ENCODE data around the gene RAB7A. TPM values are rescaled to one million over a fixed set of nuclear protein-coding genes. Genes with fewer than 3 reads are reported as not detected.
"Not testable (repeated sequence)": the region's sequence is repeated elsewhere in the genome, so short reads cannot be mapped to it uniquely, and the experiment has no call there.

RAB7A gene
- total and polyA plus RNA-seq, 2 donors (not counting 1 experiment from before 2014, with no cell fraction given) = 62.7 to 138 TPM

DNA sequence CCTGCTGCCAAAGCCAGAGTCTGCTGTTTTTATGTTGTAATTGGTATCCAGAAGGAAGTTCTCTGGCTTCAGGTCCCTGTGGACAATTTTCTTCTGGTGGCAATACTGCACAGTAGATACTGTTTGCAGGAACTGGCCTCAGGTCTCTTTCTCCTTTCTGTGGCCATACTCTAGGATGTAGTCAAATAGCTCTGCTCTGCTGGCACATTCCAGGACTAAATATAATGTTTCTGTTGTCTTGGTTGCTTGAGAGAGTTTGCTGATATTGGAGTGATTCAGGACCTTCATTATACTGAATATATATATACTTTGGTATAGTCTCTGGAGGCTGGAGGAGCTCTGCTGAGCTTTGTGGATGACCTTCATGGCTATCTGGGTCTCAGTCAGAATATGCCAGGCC lies 23.1 kb downstream of the RAB7A start:
- Mint-ChIP-seq H3K27me3 (no peaks in the 10 kb centered on the region), H3K27ac (no peak overlapping the region), H3K9me3 (ENCODE audit: insufficient read depth) (no peaks in the 10 kb centered on the region), H3K4me3 (no peak overlapping the region), H3K4me1 (peaks cover 45% of the 10 kb centered on the region)
- H3K36me3 ChIP-seq (replicated peaks in 1 of 2; ENCODE audit: control extremely low read depth in 1 of 2, control insufficient read depth in 1 of 2, extremely low read depth in 1 of 2, insufficient read depth in 2 of 2, low read length in 1 of 2) = peaks cover 0 to 25% of the 10 kb centered on the region in 2 experiments
- intact Hi-C loops (cut with micrococcal nuclease) = no loop called here
- DNase-seq (no peak), ATAC-seq (ENCODE audit: low read depth) (no peak)
- ChIA-PET CTCF (no interaction called here), POLR2A (no interaction called here)
- peaks cover 0 to 3% of the 10 kb centered on the region in 2 donors for H3K4me1 ChIP-seq (ENCODE audit: control insufficient read depth in 2 of 2, insufficient read depth in 2 of 2, low read length in 2 of 2)
- TF ChIP-seq, protein P1, sequence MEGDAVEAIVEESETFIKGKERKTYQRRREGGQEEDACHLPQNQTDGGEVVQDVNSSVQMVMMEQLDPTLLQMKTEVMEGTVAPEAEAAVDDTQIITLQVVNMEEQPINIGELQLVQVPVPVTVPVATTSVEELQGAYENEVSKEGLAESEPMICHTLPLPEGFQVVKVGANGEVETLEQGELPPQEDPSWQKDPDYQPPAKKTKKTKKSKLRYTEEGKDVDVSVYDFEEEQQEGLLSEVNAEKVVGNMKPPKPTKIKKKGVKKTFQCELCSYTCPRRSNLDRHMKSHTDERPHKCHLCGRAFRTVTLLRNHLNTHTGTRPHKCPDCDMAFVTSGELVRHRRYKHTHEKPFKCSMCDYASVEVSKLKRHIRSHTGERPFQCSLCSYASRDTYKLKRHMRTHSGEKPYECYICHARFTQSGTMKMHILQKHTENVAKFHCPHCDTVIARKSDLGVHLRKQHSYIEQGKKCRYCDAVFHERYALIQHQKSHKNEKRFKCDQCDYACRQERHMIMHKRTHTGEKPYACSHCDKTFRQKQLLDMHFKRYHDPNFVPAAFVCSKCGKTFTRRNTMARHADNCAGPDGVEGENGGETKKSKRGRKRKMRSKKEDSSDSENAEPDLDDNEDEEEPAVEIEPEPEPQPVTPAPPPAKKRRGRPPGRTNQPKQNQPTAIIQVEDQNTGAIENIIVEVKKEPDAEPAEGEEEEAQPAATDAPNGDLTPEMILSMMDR (IDR thresholded peaks at IDR 0.05) = no peak
- no peak for TF ChIP-seq EZH2 (IDR thresholded peaks at IDR 0.05; ENCODE audit: borderline replicate concordance, insufficient read depth, low read depth, low read length, poor library complexity, severe bottlenecking)
- peaks cover 81% of the 10 kb centered on the region for H4K20me1 ChIP-seq (ENCODE audit: control insufficient read depth, insufficient read depth, low read length, poor library complexity, severe bottlenecking)
- no peak overlapping the region for H3K27ac ChIP-seq (ENCODE audit: low read length in 2 of 2)
- H3K27me3 ChIP-seq (replicated peaks in 1 of 4; ENCODE audit: control extremely low read depth in 1 of 4, control insufficient read depth in 3 of 4, insufficient read depth in 4 of 4, low read length in 3 of 4) = no peaks in the 10 kb centered on the region
- peaks cover 99% of the 10 kb centered on the region for H3K79me2 ChIP-seq (ENCODE audit: control insufficient read depth, insufficient read depth, low read length)
- no peak overlapping the region for H3K9ac ChIP-seq (ENCODE audit: low read length)
- H3K4me3 ChIP-seq (ENCODE audit: control extremely low read depth in 1 of 5, extremely low read depth in 1 of 5, insufficient read depth in 1 of 5, low read depth in 2 of 5, low read length in 4 of 5) = no peak overlapping the region
- no peak overlapping the region for H2AFZ ChIP-seq (ENCODE audit: insufficient read depth, low read depth, low read length, poor library complexity, severe bottlenecking)
- peaks cover 0 to 17% (median 2%) of the 10 kb centered on the region in 3 donors for H3K9me3 ChIP-seq (ENCODE audit: control extremely low read depth in 1 of 3, control insufficient read depth in 2 of 3, insufficient read depth in 1 of 3, low read length in 2 of 3)
- H3K4me2 ChIP-seq (replicated peaks; ENCODE audit: low read depth, low read length, poor library complexity, severe bottlenecking) = no peak overlapping the region

DNA sequence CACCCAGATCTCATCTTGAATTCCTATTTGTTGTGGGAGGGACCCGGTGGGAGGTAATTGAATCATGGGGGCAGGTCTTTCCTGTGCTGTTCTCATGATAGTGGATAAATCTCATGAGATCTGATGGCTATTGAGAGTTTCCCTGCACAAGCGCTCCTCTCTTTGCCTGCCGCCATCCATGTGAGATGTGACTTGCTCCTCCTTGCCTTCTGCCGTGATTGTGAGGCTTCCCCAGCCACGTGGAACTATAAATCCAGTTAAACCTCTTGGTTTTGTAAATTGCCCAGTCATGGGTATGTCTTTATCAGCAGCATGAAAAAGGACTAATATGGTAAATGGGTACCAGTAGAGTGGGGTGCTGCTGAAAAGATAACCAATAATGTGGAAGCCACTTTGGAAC lies 23.6 kb downstream of the RAB7A start:
- H3K27ac Mint-ChIP-seq; H3K4me3 ChIP-seq (ENCODE audit: control extremely low read depth in 1 of 5, extremely low read depth in 1 of 5, insufficient read depth in 1 of 5, low read depth in 2 of 5, low read length in 4 of 5); H3K27me3 ChIP-seq (replicated peaks in 1 of 4; ENCODE audit: control extremely low read depth in 1 of 4, control insufficient read depth in 3 of 4, insufficient read depth in 4 of 4, low read length in 3 of 4); DNase-seq; POLR2A ChIA-PET; H2AFZ ChIP-seq (ENCODE audit: insufficient read depth, low read depth, low read length, poor library complexity, severe bottlenecking); H3K4me2 ChIP-seq (replicated peaks; ENCODE audit: low read depth, low read length, poor library complexity, severe bottlenecking); H3K9ac ChIP-seq (ENCODE audit: low read length); ATAC-seq (ENCODE audit: low read depth); H3K4me3 Mint-ChIP-seq; H3K9me3 Mint-ChIP-seq (ENCODE audit: insufficient read depth); H3K27me3 Mint-ChIP-seq; H3K4me1 ChIP-seq (ENCODE audit: control insufficient read depth in 2 of 2, insufficient read depth in 2 of 2, low read length in 2 of 2); H3K27ac ChIP-seq (ENCODE audit: low read length in 2 of 2); intact Hi-C loops (cut with micrococcal nuclease); CTCF ChIA-PET: not testable (repeated sequence)
- Histone ChIP-seq H3K36me3 (replicated peaks in 1 of 2; ENCODE audit: control extremely low read depth in 1 of 2, control insufficient read depth in 1 of 2, extremely low read depth in 1 of 2, insufficient read depth in 2 of 2, low read length in 1 of 2) (peaks cover 0 to 19% of the 10 kb centered on the region in 2 experiments), H3K9me3 (ENCODE audit: control extremely low read depth in 1 of 3, control insufficient read depth in 2 of 3, insufficient read depth in 1 of 3, low read length in 2 of 3) (peaks cover 0 to 13% (median 0%) of the 10 kb centered on the region in 3 donors), H4K20me1 (ENCODE audit: control insufficient read depth, insufficient read depth, low read length, poor library complexity, severe bottlenecking) (peaks cover 77% of the 10 kb centered on the region), H3K79me2 (ENCODE audit: control insufficient read depth, insufficient read depth, low read length) (peaks cover 99% of the 10 kb centered on the region)
- H3K4me1 Mint-ChIP-seq = peaks cover 49% of the 10 kb centered on the region
- WGBS (ENCODE audit: insufficient coverage) = 90% methylated on average over 3 of the region's 5 CpGs

Measured in B cell (primary cell).